HG02870 (cell line): ENCODE measurements around the gene ACAT1.
"Not testable (repeated sequence)": the region's sequence is repeated elsewhere in the genome, so short reads cannot be mapped to it uniquely, and the experiment has no call there.

ENCODE experiments used
- ATAC-seq: cut with Tn5 transposase; IDR thresholded peaks from one replicate; pipeline ENCODE4 v1.9.1; 2021; ENCODE audit warnings: mild to moderate bottlenecking, moderate library complexity; ENCODE audit not compliant: unreplicated experiment

Gene ACAT1

GRCh38 chr11:108144615-108145014 lies 23.2 kb downstream of the ACAT1 start:
- ATAC-seq = no peak

- ATAC-seq = no peak
These were observed 25.8 kb downstream of the ACAT1 start for GRCh38 chr11:108147150-108147549.

- ATAC-seq = no peak
These were observed 27.2 kb downstream of the ACAT1 start for GRCh38 chr11:108148556-108148955.

- ATAC-seq = no peak
These were observed 33.2 kb downstream of the ACAT1 start for GRCh38 chr11:108154591-108154990.

- peak; percentile 94 for ATAC-seq
These were observed 39.7 kb downstream of the ACAT1 start for GRCh38 chr11:108160970-108161566.

- ATAC-seq = not testable (repeated sequence)
These were observed 41.5 kb downstream of the ACAT1 start for GRCh38 chr11:108162878-108163277.

- ATAC-seq = no peak
These were observed 46.3 kb downstream of the ACAT1 start for GRCh38 chr11:108167624-108168023.

- ATAC-seq = peak; percentile 60
These were observed 48.8 kb downstream of the ACAT1 start for GRCh38 chr11:108170184-108170583.

GRCh38 chr11:108177570-108177969 lies 56.2 kb downstream of the ACAT1 start:
- no peak for ATAC-seq

GRCh38 chr11:108193725-108194124 lies 72.4 kb downstream of the ACAT1 start:
- no peak for ATAC-seq

- ATAC-seq = no peak
These were observed 75.5 kb downstream of the ACAT1 start for GRCh38 chr11:108196901-108197300.
